GM18909 (cell line): Measurements from ENCODE around the gene IRGQ.
"Not testable (repeated sequence)": the region's sequence is repeated elsewhere in the genome, so short reads cannot be mapped to it uniquely, and the experiment has no call there.

Experiments used
- ATAC-seq: cut with Tn5 transposase; IDR thresholded peaks from one replicate; pipeline ENCODE4 v1.9.1; 2021; ENCODE audit warnings: mild to moderate bottlenecking; ENCODE audit not compliant: unreplicated experiment, poor library complexity

IRGQ gene

DNA sequence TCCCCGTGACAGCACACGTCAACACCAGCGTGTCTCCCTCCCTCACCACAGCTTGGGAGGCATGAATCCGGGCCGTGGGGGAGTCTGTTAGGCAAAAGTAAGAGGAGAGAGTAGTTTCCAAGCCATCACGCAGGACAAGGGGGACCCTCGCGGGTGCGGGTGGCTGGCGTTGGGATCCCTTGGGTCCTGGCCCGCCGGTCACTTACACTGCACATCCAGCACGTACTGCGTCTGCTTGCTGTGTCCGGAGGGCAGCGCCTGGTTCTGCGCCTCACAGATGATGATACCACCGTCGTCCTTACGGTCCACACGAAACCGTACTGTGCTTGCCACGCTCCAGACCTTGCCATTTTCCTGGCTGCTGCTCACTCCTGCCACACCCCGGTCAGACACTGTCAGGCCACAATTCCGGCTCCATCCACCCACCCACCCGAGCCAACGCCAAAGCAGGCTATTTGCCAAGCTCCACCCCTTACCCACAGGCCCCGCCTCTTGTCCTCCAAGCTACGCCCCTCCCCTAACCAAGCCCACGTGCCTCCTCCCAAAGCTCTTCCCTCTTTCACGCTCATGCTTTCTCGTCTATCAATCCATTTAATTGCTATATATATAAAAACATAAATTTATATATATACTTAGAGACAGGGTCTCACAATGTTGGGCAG is 30.1 kb upstream of the IRGQ start:
- no peak for ATAC-seq

DNA sequence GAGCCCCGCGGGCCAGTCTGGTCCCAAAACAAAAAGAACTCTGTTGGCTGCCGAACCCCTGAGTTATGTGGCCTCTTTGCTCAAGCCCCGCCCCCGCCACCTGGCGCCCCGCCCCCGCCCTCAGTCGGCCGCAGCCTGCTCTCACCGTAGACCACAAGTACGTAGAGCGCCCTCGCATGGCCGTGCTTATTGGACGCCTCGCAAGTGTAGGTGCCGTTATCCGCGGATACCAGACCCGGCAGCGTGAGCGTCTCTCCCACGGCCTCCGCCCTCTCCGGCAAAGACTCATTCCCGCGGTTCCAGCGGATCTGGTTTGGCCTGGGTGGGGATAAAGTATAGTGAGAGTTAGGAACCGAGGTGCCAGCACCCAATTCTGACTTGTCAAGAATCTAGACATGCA is 29.0 kb upstream of the IRGQ start:
- ATAC-seq, result no peak

- no peak for ATAC-seq
Observed at GRCh38 chr19:43623889-43624670, 28.1 kb upstream of the IRGQ start.

DNA sequence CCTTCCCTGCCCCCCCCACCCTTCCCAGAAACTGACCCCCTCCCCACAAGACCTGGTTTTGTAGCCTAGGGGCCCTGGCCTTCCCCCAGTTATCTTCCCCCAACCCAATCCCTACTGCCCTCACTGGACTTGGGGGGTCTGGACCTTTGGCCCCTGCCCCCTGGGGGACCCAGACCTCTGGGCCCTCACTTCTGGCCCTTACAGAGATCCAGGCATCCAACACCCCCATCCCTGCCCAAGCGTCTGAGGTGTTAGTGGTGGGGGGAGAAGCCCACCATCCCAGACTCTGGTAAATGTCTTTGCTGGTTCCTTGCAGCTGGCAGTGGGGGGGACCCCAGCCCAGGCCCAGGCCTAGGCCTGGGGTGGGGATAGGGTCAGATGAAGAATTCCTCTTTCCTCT is 27.0 kb upstream of the IRGQ start:
- ATAC-seq, result no peak

DNA sequence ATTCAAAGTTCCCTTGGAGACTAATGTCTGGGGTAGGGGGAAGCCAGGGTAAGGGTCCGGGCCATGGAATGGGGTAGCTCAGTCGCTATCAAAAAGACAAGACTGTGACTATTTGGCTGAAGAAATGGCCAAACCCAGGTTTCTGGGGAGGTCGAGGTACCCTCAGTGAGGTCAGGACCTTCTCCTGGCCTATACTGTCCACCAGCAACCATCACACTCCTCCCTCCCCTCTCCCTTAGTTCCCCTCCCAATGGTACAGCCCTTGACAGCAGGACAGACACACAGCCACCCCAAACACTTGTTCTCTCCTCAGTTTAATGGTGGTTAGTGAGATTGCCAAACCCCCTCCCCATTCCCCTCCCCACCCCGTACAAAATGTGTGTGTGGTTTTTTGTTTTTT is 26.1 kb upstream of the IRGQ start:
- no peak for ATAC-seq

DNA sequence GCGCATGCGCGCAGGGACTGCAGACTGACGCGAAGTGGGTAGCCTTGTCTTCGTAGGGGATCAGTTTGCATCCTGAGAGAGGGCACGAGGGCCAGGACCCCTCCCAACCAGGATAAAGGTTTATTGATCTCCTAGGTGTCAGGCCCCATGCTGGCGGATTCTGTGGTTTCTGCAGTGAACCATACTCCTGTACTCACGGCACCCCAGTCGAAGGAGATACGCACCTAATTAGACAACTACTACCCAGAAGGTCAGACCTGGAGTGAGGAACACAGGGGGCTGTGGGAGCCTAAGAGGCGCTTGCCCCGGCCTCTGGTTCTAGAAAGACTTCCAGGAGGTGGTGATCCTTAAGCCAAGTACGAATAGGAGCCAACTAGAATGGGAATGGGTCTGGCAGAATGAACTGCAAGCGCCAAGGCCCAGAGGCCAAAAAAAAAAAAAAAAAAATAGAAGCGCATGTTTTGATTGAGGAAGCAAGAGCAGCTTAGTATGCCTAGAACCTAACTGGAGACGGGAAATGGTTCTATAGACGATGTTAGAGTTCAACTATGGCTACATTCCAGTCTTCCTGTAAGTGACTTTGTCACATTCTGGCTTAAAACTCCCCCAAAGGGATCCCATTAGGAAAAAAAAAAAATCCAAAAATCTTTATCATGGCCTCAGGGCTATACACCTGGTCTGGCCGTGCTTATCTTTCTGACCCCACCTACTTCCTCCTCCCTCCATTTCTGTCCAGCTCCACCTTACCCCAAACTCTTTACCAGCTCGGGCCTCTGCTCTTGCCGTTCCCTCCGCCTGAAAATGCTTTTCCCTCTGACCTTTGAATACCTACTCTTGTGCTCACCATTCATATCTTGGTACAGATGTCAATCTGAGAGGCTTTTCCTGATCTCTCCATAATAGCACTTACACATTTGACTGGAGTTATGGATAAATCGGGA is 24.4 kb upstream of the IRGQ start:
- ATAC-seq, result no peak

GRCh38 chr19:43619262-43620060 is 23.5 kb upstream of the IRGQ start, which contains the start of gene ZNF428:
ZNF428 (minus strand) TSS chr19:43619629; CDS start chr19:43614304, 5,325 bp downstream.
- ATAC-seq, result peak; percentile 76

DNA sequence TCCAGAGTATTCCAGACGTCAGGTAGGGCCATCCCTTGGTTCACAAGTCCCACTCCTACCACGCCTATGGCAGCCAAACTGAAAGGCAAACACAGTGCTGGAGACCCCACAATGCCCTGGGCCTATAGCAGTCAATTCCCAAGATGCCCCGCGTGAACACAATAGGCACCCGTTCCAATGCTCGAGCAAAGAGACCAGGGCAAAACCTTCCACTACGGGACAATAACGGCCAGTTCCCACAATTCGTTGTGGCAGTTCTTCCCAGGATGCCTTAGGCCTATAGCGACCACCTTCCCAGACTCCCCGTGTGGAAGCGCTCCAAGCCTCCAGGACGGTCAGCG is 23.0 kb upstream of the IRGQ start:
- peak; percentile 41 for ATAC-seq

DNA sequence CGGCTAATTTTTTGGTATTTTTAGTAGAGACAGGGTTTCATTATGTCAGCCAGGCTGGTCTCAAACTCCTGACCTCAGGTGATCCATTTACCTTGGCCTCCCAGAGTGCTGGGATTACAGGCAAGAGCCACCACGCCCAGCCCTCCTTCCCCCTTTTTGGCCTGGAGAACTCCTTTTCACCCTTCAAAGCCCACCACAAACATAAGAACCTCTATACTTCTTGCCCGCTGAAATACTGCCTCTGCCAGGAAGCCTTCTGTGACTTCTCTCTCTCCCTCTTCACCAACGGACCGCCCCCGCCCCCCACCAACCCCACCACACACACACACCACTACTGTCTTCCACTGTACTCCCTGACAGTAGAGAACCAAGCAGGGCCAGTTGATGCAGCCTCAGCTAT is 21.0 kb upstream of the IRGQ start:
- no peak for ATAC-seq

- ATAC-seq, result no peak
Observed at GRCh38 chr19:43616306-43616705, 20.4 kb upstream of the IRGQ start.

DNA sequence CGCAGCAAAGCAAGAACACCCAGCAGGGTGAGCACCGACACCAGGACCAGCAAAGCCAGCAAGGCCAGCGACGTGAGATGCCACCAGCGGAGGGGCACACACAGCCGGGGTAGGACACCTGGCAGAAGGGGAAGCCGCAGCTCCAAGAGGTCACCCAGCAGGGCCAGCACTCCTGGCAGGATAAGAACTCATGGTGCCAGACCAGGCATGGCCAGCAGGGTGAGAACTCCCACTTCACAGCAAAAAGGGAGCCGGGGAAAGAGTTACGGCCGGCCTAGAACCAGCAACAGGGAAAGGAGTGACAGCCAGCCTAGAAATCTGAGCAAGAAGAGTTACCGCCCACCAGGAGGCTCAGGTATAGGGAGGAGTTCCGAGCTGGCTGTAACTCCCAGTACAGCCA is 16.4 kb upstream of the IRGQ start:
- no peak for ATAC-seq

- ATAC-seq, result no peak
Observed at GRCh38 chr19:43611788-43612187, 15.9 kb upstream of the IRGQ start, which contains the start of gene SRRM5. SRRM5 (plus strand) TSS chr19:43612088; CDS start chr19:43612122, 34 bp downstream.

DNA sequence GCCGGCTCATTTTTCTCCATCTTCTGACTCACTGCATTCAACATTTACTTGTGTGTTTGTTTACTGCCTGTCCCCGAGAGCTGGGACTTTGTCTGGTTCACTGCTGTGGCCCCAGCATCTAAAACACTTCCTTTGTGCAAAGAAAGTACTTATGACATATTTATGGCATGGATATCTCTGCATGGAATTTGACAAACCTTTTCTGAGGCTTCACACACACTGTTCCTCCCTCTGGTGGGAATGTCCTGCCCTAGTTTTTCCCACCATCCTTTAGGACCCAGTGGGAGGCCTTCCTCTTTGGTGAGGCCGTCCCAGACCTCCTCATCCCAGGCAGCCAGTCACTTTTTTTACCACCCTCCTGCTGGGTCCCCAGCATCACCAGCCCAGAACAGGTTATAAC is 14.6 kb upstream of the IRGQ start:
- ATAC-seq, result no peak

DNA sequence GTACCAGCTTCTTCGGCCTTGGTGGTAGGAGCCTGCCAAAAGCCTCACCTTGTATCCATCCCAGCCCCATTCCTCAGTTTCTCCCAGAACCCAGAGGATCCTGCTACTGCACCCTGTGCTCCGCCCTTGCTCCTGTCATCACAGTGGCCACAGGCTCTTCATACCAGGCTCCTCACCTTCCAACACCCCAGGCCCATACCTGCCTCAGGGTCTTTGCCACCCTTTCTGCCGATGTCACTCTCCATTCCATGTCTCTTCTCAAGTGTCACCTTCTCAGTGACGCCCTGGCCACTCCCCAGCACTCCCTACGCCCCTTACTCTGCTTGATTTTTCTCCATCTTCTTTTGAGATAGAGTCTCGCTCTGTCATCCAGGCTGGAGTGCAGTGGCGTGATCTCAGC is 13.9 kb upstream of the IRGQ start:
- no peak for ATAC-seq

- no peak for ATAC-seq
Observed at GRCh38 chr19:43607238-43608205, 11.6 kb upstream of the IRGQ start.

DNA sequence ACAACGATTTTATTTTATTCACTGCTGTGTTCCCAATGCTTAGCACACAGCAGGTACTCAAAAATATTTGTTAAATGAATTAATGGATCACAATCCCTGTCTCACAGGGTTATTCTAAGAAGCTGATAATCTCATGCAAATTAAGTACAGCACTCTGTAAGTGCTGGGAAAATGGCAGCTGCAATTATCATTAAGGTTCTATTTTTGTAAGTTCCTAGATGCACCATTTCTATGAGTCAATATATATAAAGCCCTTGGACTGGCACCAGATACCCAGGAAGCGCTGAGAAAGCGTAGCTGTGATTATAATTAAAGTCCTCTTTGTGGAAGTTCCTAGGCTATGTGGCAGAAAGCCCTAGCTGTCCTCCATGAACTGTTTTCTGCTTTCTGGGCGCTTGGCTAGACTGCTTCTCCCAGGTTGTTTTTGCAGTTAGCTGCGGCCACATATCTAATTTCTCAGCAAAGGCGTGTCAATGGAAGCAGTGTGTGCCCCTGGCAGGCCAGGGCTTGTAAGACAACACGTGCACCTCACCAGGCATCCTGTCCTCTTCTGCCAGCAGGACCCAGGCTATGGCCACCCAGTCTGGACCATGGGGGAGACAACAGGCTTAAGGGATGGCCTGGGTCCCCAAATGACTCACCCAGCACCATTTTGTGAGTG is 10.8 kb upstream of the IRGQ start:
- ATAC-seq, result no peak

DNA sequence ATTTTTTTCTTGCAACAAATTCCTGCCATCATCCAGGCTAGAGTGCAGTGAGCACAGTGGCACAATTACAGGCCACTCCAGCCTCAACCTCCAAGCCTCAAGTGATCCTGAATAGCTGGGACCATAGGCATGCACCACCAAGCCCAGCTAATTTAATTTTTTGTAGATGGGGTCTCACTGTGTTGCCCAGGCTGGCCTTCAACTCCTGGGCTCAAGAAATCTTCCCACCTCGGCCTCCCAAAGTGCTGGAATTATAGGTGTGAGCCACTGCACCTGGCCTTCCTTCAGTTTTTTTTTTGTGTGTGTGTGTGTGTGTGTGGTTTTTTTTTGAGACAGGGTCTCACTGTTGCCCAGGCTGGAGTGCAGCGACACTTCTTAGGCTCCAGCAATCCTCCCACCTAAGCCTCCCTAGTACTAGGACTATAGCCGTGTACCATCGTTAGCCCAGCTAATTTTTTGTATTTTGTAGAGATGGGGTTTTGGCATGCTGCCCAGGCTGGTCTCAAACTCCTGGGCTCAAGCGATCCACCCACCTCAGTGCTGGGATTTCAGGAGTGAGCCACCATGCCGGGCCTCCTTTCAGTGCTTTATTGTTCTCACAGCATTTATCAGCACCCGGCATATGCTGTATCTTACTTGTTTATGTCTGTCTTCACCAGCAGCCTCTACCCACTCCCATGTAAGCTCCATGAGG is 10.1 kb upstream of the IRGQ start:
- ATAC-seq, result no peak

GRCh38 chr19:43600326-43600725 is 4.4 kb upstream of the IRGQ start:
- ATAC-seq, result not testable (repeated sequence)
